PC-3 (cell line): Measurements from ENCODE around the gene SLC13A3.

Experiments
- CTCF ChIP-seq: fragments of 300-600 bp; sonication (generic); conservative IDR thresholded peaks from 2 replicates; pipeline ENCODE4 v1.5.1; 2017; ENCODE audit warnings: antibody characterized with exemption, low read depth, mild to moderate bottlenecking, low read length
- EZH2 ChIP-seq: fragments of 300-600 bp; sonication (generic); IDR thresholded peaks from one replicate; pipeline ENCODE4 v1.6.1; 2017; ENCODE audit warnings: antibody characterized with exemption, mild to moderate bottlenecking, low read length; ENCODE audit not compliant: unreplicated experiment
- EZH2phosphoT487 ChIP-seq: fragments of 300-600 bp; sonication (generic); IDR thresholded peaks from 2 replicates; pipeline ENCODE4 v1.6.1; 2018; ENCODE audit warnings: mild to moderate bottlenecking, antibody characterized with exemption, low read length, borderline replicate concordance

GRCh38 chr20:46586724-46587123 lies 64.5 kb downstream of the SLC13A3 start:
- TF ChIP-seq CTCF (no peak), EZH2phosphoT487 (no peak), EZH2 (no peak)
